KBM-7 (cell line): ENCODE results near the gene TGM1.
A peak's percentile ranks its signal among the peaks of the same experiment; 100 is the strongest.

Source experiments
- DNase-seq: peaks from one replicate; pipeline ENCODE4 v3.0.0-alpha.2; 2015
- in situ Hi-C: fragments of 300-500 bp; cut with MboI; formaldehyde crosslinking; loops from 2 replicates; pipeline ENCODE4 v1.14.3; 2020; ENCODE audit warnings: low sequenced_read_pairs, low pct_unique_long_range_greater_than_20kb, mixed read lengths

TGM1 gene

GRCh38 chr14:24241829-24242443 lies 21.0 kb downstream of the TGM1 start:
- in situ Hi-C loops = loop anchor here (10.0 kb wide), 1 partner anchor 53 kb away; the partner anchor contains the start of genes DHRS1 and NOP9
- no peak for DNase-seq

DNA sequence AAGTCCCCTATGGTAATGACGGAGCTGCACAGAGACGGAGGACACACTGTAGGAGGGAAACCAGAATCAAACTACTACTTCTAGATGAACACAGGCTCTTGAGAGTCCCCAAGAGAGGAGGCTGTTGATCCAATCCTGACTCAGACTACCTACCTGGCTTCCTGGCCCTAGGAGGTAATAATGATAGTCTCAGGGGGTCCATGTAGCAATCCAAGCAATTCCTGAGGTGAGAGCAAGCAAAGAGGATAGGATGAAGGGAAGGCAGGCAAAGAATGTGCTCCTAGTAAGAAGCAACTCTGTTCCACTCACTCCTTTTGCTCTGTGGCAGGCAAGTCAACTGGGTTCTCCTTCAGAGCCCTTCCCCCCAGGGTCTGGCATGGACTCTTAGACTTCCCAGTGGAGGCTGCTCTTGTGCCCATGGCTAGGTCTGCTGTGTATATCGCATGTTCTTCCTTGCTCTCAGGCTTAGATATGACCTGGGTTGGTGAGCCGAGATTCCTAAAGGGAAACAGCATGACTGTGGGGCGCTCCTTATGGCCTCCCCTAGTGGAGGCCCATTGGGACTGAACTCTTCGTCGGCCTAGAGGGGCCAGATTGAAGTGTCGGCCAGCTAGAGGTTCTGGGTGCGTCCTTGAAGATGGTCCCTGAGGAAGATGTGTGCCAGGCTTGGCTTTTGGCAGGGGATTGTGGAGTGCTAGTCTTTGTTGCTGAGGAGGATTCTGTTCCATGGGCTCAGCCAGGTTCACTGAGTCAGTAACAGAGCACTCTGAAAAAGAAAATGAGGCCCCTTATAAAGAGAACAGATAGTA lies 22.7 kb downstream of the TGM1 start:
- no peak for DNase-seq
- in situ Hi-C loops = loop anchor here (10.0 kb wide), 1 partner anchor 54 kb away; the partner anchor contains the start of genes DHRS1 and NOP9

DNA sequence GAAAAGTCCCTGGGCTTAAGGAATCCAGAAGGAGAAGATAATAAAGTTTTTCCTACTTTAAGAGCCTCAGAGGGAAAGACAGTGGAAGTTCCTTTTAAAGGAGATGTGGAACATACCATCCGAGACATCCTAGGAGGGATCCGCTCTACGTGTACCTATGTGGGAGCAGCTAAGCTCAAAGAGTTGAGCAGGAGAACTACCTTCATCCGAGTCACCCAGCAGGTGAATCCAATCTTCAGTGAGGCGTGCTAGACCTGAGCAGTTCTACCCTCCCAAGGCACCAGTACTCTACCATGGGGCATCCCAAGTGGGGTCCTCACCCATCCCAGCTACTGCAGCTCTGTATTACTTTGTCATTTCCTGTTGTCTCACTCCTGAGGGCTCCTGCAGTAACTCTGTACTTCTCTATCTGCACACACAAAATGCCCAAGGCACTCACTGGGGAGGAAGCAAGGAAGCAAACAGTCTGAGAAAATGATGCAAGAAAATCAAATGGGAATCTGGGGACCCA lies 24.4 kb downstream of the TGM1 start:
- in situ Hi-C loops = no loop called here
- DNase-seq = no peak

DNA sequence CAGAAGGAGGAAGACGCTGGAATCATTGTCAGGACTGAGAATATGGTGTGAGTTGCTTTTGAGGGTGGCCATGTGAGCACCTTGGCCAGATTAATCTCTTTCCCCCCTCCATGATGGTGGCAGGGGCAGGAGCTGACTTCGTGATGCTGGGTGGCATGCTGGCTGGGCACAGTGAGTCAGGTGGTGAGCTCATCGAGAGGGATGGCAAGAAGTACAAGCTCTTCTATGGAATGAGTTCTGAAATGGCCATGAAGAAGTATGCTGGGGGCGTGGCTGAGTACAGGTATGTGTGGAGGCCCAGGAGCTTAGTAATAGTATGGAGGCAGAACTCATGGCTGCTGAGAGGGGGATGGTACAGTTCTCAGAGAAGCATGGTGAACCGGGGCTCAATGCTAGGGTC lies 24.9 kb downstream of the TGM1 start:
- DNase-seq = no peak
- in situ Hi-C loops = no loop called here

DNA sequence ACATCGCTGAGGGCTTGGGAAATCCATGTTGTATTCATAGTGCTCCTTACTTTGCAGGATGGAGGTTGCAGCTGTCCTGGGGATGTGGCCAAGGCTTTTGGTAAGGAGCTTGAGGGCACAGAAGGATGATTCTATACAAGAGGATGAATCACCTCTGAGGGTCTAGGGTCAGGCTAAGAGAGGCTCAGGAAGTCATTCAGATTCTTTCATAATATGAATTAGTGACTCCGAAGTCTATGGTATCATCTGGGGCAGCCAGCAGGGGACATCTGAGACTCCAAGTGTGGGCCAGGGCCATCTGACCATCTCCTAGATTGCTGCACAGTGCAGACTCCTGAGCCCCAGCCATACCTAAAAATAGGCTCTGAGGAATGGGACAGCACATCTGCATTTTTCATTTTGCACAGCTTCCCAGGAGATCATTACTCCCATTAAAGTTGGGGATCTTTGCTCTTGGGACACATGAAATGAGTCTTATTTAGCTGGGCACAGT lies 25.5 kb downstream of the TGM1 start:
- in situ Hi-C loops = no loop called here

DNA sequence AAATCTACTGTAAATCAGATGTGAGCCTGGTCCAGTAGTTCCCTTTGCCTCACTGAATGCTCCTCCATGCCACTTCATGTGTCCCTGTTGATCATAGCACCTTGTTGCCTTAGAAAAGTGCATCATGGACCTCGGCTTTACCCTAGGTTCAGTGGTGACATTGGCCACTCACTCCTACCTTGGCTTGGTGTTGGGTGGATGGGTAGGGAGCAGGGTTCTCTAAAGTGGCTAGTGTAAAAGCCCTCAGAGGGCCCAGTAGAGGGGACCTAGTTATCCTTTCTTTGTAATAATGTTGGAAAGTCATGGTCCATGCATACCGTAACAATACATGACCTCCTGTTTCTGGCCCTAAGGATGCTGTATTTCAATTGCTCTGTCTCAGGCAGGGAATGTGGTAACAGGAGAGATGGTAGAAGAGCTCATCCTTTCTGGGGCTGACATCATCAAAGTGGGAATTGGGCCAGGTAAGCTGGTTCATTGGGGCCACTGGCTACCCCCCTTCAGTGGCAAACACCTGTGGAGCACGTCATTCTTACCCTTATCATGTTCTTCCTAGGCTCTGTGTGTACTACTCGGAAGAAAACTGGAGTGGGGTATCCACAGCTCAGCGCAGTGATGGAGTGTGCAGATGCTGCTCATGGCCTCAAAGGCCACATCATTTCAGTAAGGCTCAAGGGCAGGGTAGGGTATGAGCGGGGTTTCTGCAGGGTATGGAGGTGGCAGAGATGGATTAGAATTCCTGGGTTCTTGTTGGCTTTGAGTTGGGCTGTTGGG lies 26.1 kb downstream of the TGM1 start:
- in situ Hi-C loops = no loop called here
- no peak for DNase-seq

More for the DNA sequence above, 25.5 kb downstream of the TGM1 start:
- DNase-seq = no peak

DNA sequence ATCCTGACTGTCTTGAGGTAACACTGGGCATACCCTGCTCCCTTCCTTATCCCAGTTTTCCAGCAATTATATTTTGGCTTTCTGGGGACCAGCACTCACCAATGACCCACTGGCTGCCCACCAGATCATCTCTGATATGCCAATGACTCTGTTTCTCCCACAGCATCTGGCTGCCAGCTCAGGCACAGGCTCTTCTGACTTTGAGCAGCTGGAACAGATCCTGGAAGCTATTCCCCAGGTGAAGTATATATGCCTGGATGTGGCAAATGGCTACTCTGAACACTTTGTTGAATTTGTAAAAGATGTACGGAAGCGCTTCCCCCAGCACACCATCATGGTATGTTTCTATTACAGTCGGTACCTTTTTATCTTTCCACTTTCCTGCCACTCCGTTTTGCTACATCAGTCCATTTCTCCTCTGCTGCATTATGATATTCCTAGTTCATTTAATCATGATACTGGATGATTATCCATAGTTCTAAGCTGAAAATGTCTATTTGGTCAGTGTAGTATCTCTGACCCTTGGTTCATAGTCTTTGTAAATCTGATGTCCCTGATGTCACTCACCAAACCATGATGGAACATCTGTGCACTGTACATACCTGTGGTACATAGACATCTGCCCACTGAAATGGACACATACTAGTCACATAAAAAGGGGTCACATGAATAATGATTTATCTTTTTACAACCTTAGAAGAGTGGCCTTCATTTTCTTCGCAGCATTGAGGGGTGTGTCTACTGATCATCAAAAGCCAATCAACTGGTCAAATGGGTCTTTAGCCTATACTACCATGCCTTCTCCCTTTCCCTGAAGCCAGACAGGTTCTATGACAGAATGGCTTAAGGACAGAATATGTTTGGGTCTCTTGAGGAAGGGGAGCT lies 26.9 kb downstream of the TGM1 start:
- in situ Hi-C loops = no loop called here

DNA sequence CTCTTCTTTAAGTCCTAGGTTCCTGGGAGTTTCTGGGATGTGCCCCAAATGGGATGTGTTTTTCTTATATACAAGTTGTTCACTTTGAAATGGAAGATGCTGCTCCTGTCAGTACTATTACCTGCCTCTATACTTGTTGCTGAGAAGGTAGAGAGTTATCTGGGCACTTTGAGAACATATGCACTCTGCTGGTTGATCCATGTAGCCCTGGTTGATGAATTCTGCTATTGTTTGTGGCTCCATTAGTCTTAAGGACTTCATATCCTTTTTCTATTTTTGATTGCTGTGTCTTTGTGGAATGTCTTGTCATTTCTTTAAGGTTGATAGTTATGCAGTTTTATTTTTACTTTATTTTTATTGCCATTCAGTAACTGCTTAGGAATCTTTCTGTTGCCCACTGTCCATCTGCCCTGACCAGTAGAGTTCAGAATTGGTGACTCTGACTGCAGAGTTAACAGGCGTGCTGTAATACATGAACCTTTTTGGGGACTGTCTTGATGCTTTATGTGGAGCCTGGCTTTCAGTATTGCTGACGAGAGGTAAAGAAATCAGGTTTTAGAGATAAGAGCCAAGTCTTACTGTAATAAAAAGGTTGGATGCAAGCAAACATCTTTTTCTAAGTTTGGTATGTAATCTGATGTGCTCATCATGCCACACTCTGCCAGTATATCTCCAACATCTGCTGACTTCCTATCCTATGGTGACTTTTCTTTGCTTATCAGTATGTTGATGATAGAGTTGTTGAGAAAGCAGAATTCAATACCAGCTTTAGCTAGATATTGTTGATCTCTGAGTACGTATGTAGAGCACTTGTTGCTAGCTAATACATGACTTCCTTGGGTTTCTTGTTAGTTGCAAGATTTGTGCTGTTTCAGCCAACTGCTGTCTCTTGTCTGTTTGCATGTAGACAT lies 28.6 kb downstream of the TGM1 start:
- in situ Hi-C loops = no loop called here
- DNase-seq = no peak

More for the DNA sequence above, 26.9 kb downstream of the TGM1 start:
- no peak for DNase-seq

DNA sequence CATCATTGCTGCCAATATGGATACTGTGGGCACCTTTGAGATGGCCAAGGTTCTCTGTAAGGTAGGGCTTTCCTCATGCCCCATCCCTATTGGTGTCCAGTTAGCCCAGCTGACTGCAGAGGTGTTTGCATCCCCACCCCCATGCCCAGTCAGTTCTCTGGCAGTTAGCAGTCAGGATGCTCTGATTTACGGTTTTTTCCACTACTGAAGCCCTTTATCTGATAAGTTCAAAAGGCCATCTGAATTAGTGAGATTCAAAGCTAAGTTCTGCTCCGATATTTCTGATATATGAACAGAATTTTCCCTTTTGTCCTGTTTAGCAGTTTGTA lies 29.5 kb downstream of the TGM1 start:
- DNase-seq = no peak
- in situ Hi-C loops = no loop called here

DNA sequence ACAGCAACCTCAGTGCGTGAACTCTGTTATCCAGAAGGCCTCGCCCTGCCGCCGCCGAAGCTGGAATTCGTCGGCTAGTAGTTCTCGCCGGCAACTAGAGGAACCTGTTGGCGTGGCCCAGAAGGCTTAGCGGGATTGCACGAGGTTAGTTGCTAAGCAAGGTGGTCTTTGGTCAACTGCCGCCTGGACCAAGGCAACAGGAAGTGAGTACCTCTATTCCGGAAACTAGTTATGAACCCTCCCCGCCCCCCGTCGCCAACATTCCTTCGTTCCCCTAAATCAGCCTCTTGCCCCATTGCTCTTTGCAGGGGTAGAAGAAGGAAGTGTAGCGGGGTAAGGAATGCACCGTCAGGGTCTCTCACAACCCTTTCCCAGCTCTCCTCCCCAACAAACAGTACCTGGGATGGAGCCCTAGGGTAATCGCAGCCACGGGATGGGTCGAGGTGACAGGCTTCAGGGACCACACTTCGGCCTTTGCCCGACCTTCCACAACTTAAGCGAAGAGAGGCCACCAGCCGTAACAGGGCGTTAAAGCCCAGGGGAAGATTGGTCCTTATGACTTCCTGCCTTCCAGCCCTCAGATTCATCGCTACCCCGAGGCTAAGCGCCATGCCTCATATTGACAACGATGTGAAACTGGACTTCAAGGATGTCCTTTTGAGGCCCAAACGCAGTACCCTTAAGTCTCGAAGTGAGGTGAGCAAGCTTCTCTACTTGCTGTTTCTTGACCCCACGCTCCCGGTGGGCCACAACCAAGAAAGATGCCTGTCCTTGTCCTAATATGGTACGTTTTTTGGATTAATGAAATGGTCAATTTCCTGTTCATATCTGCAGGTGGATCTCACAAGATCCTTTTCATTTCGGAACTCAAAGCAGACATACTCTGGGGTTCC lies 30.1 kb downstream of the TGM1 start, which contains the start of gene GMPR2:
GMPR2 (plus strand) TSS at position 285 of the 893 bp plus-strand sequence; CDS start at position 610, 325 bp downstream.
- no peak for DNase-seq
- in situ Hi-C loops = no loop called here

DNA sequence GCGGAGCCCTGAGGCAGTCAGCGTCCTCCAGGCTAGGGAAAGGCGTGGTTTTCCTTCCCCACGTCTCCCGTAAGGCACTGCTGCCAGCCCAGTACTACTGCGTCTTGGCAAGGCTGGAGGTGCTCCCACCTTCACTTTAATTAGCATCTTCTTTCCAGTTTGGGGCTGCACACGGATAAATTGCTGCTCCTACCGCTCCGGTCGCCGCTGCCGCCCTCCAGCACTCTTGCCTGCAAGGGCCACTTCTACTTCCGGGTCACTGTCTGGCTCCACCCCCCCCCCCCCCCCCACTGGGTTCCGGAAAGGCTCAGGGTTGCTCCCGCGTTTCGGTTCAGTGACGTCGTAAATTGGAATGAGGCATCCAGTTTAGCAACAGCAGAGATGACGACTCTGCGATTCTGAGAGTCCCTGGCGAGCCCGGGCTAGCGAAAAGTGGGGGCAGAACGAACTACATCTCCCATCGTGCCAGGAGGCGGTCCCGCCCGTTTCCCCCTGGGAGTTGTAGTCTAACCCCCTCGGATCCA lies 30.8 kb downstream of the TGM1 start, which contains the start of gene NEDD8:
NEDD8 (minus strand) TSS at position 247 of the 524 bp plus-strand sequence; CDS start at position 147, 100 bp downstream.
- in situ Hi-C loops = no loop called here
- peak; percentile 96 for DNase-seq

- DNase-seq = peak; percentile 35
- in situ Hi-C loops = no loop called here
Observed at GRCh38 chr14:24231263-24232120, 31.5 kb downstream of the TGM1 start.

GRCh38 chr14:24228902-24229301 lies 34.1 kb downstream of the TGM1 start:
- in situ Hi-C loops = no loop called here
- DNase-seq = no peak

GRCh38 chr14:24226473-24226872 lies 36.5 kb downstream of the TGM1 start:
- in situ Hi-C loops = no loop called here
- no peak for DNase-seq

- in situ Hi-C loops = no loop called here
- no peak for DNase-seq
Observed at GRCh38 chr14:24224618-24225071, 38.3 kb downstream of the TGM1 start.
